ENCODE measurements around the gene TBC1D30.

Gene TBC1D30

GRCh38 chr12:64860446-64860998 is 36.1 kb downstream of the TBC1D30 start:
- no peak for DNase-seq

- DNase-seq: no peak
These were observed 39.9 kb downstream of the TBC1D30 start for GRCh38 chr12:64864319-64864718.

GRCh38 chr12:64875186-64875585 is 50.7 kb downstream of the TBC1D30 start:
- no peak for DNase-seq

DNA sequence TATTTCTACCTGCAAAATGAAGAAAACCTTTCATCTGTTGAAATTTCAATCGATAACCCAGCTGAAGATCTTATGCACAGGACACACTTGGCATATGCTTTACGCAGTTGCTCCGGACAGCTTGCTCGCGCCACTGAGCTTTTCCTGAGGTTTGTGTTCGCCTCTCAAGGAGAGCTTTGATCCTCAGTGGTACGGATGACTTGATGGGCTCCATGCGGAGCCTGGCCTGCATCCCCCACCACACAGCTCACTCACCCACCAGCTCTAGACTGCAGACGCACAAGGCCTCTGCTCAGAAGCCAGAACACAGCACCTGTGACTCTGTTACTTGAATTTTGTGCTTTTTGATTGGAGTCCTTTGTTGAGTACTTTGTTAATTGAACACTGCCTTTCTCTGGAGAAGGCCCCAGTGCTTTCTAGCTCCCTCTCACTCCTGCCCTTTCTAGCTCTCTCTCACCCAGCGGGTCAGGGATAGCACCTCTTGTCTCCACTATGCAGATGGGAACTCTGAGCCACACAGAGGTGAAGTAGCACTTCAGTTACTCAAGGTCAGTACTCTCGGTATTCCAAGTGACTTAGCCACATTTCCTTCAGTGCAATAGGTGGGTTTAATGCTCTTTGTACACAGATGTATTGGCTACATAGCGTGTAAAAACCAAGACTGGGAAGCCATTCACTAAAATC is 52.1 kb downstream of the TBC1D30 start:
- no peak for DNase-seq

- no peak for DNase-seq
These were observed 53.0 kb downstream of the TBC1D30 start for GRCh38 chr12:64877363-64878004.

DNA sequence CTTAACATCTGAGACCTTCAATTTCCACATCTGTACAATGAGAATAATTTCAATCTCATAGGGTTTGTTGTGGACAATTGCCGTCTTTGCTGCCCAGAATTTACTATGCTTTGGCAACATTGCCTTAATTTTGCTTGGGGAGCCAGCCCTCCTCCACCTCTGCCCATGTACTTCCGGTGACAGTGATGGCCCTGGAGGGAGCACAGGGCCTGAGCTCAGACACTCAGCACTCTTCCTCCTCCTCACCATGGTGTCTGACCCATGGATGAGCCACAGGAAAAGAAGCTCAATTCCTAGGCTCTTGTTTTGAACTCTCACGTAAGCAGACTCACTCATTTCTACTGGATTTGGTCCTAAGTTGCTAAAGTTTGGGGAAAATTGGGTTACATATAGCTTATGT is 58.2 kb downstream of the TBC1D30 start:
- DNase-seq: no peak

GRCh38 chr12:64883264-64884163 is 59.1 kb downstream of the TBC1D30 start:
- DNase-seq: no peak

- no peak for DNase-seq
These were observed 59.7 kb downstream of the TBC1D30 start for GRCh38 chr12:64884164-64884542.

- DNase-seq: no peak
These were observed 60.3 kb downstream of the TBC1D30 start for GRCh38 chr12:64884728-64885127.

- no peak for DNase-seq
These were observed 65.2 kb downstream of the TBC1D30 start for GRCh38 chr12:64889434-64890216.

DNA sequence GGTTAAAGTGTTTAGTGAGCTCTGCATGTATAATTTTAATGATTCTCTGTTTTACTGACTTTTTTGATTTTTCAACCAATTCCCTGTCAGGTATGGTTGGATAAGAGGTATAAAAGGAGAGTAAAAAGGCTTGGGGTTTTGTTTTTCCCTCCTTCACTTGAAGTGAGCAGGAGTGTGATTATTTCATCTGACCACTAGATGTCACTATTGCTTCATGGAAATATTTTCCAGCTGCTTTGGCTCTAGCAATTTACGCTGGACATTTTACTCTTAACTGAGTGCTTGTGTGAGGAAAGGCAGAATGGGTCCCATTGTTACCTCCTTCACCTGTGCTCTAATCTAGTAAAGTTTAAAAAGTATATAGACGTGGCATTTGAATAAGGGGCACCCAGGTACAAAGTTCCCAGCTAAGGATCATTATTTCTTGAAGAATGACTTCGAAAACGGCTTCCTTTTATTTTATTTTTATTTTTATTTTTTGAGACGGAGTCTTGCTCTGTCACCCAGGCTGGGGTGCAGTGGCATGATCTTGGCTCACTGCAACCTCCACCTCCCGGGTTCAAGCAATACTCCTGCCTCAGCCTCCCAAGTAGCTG is 66.5 kb downstream of the TBC1D30 start:
- peak in 1 of 2 donors; percentile 3 for DNase-seq

DNA sequence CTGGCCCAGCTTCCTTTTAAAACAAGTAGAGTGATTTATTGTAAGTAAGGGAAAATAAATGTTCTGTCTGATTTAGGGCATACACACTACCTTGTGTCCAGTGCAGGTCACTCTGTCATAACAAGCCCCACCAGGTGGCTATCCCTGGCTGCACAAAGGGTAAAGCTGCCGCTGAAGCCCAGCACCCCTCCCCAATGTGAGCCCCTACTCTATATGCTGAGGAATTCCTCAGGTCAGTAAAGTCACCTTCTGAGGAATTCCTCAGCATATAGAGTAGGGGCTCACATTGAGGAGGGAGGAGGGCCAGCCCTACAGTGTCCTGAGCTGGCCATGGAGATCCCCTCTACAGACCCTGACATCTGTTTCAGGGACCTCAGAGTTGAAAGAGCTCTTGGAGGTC is 67.2 kb downstream of the TBC1D30 start:
- DNase-seq: no peak

DNA sequence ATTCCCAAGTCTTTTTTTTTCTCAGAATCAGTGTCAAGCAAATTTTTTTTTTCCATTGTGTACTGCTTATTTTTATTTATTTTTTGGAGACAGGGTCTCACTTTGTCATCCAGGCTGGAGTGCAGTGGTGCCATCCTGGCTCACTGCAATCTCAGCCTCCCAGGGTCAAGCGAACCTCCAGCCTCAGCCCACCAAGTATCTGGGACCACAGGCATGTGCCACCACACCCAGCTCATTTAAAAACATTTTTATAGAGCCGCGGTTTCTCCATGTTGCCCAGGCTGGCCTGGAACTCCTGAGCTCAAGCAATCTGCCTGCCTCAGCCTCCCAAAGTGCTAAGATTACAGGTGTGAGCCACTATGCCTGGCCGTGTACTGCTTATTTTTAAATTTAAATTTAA is 68.1 kb downstream of the TBC1D30 start:
- no peak for DNase-seq

GRCh38 chr12:64893961-64894360 is 69.5 kb downstream of the TBC1D30 start:
- DNase-seq: no peak

DNA sequence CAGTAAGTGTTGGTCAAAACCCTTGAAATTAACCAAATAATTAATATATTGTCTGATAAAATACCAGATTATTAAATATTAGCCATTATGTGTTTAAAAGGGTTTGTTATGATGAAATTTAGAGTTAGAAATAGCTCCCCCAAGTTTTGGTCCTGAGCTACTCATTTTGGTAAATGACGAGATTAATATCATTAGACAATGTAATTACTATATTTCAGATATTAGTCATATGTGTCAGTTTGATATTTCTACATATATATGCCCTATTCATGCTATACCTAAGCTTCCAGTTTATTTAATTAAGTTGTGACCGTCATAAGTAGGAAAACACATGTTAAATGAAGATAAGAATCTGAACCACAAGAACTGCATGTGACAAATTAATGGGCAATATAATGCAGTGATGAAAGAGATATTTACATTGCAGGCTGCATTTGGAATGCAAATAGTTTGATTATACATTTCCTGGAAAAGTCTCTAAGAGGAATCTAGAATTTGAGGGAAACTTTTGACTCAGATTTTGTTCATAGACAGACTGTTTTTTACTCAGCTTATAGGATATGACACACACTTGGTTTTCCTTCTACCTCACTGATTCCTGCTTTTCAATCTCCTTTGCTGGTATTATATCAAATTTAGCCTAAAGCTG is 70.5 kb downstream of the TBC1D30 start:
- DNase-seq: no peak

GRCh38 chr12:64895526-64895925 is 71.1 kb downstream of the TBC1D30 start:
- DNase-seq: no peak

DNA sequence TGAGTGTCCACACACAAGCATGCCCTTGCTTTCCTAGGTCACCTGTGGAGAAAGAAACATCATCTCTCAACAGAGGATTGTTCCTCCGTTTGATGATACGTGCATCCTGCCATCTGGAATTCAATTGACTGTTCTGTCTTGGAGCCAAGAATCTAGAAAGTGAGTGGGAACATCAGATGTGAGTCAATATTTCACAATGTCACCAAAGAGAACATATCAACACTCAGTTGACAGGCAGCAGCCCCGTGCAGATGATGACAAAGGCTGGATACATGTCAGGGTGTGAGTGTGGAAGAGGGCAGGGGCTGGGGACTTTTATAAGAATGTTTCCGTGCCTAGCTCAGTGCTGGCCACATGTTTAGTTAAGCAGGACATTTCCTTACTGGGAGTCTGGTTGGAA is 76.1 kb downstream of the TBC1D30 start:
- DNase-seq: no peak

DNA sequence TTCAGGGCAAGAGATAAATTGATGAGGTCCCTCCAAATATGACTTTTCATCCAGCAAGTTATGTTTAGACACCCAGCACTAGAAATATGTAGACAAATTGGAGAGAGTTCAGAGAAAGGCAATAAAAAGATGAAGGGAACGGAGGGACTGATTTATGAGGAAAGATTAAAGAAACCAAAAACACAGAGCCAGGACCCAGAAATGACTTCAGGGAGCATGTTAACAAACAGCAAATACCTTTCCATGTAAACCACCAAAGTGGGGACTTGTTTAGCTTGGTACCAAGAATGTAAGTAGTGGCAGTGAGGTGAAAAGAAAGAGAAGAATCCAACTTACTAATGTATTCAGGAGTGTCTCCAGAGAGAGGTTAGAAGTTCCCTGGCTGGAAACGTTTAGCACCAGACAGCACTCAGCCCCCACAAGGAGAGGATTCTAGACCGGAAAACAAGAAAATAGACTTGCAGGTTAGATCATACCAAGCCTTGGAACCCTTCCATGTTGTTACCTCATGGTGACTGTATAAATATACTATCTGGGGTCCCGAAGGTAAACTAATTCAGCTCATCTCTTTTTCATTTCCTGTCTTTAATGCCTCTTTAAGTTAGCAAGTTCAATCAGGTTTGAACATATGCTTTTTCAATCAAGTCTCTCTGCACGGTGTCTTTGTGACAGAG is 79.2 kb downstream of the TBC1D30 start:
- no peak for DNase-seq

DNA sequence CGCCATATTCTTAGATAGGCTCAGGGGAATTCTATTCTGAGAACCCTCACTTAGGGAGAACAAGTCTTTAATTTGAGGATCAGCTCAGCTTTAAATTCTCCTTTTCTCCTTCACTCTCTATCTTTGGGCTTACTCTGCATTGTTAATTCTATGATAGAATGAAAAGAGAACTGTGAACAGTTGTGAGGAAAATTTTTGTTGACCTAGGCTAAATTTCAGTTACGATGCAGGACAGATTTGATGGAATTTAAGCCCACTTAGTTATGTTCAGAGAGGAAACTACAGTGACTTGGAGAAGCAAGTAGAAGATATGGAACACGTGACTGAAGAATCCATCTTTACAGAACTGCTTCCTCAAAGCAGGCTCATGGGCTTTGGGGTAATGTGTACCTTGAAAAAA is 82.7 kb downstream of the TBC1D30 start:
- DNase-seq: no peak

DNA sequence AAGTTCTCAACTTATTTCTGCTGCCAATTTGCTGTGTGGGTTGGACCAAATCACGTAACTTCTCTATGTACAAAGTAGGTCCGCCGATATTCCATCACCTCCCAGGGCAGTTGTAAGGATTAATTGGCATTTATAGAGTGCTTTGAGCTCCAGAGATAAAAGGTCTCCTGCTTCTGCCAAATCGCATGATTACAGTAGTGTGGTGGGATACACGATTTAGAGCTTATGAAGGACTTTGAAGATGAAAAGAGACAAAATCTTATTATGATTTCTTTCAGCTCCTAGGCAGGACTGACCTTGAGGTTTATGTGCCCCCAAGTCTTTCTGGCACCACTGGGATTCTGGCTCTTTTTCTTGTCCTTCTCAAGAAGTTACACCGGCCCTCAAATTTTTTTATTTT is 84.7 kb downstream of the TBC1D30 start:
- DNase-seq: no peak

DNA sequence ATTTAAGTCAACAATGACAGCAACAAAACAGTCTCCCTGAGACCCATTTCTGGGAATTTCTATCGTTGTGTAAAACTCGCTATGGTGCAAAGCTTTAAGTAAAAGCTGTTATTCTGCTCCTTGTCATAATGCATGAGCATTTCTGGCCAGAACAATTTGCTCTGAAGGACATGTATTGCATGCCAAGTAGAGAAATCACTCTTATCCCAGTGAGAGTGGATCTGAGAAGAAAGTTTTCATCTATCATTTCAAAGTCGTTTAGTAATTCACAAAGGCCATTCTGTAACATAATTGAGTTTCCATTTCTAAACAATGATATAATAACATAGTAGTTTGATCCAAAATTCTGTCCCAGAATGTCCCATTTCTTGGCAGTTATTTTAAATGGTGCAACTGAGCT is 86.6 kb downstream of the TBC1D30 start:
- DNase-seq: no peak

Measured in activated CD4-positive, alpha-beta T cell treated with anti-CD3 and anti-CD28 coated beads for 4 hours (primary cell).